NCI-H524 (cell line): Measurements from ENCODE around the gene COBLL1.
A peak's percentile ranks its signal among the peaks of the same experiment; 100 is the strongest.

Experiments used
- DNase-seq, 2 experiments: peaks; one replicate each; lab custom pipeline; 2025; lab: John Stamatoyannopoulos, UW

The COBLL1 gene

DNA sequence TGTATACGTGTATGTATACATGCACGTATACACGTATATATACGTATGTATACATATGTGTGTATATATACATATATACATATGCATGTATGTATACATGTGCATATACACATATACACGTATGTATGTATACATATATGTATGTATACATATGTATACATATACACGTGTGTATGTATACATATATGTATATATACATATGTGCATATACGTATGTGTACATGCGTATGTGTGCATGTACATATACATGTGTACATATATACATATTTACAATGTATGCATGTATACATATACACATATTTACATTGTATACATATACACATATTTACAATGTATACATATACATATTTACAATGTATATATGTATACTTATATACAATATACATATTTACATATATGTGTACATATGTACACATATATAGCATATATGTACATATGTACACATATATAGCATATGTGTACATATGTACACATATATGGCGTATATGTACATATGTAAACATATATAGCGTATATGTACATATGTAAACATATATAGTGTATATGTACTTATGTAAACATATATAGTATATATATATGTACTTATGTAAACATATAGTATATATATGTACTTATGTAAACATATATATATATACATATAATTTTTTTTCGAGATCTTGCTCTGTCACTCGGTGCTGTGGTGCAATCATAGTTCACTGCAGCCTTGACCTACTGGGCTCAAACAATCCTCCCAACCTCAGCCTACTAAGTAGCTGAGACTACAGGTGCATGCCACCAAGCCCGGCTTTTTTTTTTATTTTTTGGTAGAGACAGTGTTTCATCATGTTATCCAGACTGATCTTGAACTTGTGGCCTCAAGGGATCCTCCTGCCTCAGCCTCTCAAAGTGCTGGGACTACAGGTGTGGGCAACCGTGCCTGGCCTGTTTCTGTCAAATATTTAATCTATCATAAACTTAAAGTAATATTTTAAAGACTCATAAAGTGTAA is 23.2 kb downstream of the COBLL1 start:
- no peak for DNase-seq

DNA sequence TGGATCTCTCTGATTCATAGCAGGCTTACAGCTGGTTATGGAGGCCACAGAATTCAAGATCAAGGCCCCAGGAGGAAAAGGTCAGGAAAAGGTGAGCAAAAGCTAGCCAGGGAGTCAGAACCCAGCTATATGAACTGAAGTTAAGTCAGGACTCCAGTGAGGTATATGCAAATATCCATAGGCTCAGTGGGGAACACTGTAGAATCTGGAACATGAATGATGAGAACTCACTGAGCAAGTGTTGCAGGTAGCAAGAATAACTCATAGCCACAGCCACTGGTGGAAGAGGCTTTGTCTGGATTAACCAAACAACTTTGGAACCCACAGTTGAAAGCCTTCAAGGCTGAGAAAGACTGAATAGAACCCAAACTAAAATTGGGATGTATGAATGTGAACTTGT is 24.7 kb downstream of the COBLL1 start:
- no peak for DNase-seq

- no peak for DNase-seq
Observed at GRCh38 chr2:164816046-164816445, 25.6 kb downstream of the COBLL1 start.

DNA sequence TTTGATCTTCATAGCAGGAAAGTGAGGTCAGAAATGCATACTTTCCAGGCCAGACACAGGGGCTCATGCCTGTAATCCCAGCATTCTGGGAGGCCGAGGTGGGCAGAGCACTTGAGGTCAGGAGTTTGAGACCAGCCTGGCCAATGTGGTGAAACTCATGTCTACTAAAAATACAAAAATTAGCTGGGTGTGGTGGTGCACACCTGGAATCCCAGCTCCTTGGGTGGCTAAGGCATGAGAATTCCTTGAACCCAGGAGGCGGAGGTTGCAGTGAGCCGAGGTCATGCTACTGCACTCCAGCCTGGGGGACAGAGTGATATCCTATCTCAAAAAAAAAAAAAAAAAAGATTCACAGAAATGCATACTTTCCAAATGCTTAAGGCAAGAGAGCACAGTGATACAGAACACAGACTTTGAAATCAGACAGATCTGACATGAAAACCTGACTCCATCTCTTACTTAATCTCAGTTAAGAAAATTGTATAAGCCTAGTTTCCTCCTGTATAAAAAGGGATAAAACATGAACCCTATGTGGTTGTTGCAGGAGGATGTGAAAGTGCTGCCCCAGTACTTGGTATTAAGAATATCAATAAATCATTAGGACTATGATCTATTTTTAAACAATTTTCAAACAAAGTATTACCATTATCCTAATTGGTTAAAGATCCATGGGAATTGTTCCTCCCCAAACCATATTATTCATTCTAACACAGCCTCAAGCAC is 26.4 kb downstream of the COBLL1 start:
- DNase-seq = no peak

DNA sequence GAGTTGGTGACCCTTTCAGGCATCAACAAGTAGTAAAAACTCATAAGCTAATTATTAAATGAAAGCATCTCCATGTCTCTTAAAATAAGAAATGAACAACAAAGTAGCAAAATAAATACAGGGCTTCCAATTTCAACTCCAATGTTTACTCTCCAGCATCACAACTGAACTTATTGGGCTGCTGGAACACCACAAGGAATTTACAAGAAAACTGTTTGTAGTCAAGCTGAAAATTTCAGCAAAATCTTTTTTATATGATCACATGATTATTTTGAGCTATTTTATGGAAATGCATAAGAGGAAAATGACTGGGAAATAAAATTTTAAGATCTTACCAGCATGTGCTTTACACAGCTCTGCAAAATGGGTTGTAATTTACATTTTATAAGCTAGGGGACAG is 28.1 kb downstream of the COBLL1 start:
- DNase-seq = no peak

GRCh38 chr2:164812378-164812777 is 29.2 kb downstream of the COBLL1 start:
- DNase-seq = no peak

- no peak for DNase-seq
Observed at GRCh38 chr2:164811819-164812218, 29.8 kb downstream of the COBLL1 start.

DNA sequence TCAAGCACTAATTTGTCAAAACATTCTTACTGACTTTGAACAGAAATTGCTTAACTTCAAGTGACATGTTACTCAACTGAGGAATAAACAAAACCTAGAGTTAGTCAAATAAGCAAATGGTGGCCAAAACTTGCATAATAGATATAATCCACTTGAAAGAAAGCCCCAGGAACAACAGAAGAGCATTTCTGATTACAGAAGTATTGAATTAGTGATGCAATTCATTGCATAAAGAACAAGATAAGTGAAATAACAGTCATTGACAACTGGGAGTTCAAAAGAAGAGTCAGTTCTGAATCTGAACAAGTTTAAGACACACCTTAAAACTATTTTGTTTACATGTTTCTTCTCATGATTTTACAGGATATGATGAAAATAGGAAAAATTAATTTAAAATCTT is 30.8 kb downstream of the COBLL1 start:
- no peak for DNase-seq

DNA sequence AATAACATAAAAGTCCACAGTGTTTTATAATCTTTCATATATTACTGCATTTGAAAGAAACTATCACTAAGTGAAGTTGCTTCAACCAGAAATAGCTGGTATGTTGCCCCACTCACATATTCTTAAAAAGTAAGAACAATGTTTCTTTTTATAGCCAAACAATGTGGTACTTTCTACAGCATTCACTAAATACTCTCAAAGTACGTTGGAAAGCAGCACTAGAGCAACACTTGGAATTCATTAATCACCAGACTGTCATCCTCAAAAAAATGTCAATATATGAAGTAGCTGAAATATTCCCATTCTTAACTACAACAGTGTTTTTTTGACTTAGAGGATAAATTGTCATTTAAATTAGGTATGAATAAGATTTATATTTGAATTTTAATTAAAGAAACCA is 32.8 kb downstream of the COBLL1 start:
- DNase-seq = peak in 1 of 2 experiments; percentile 15

DNA sequence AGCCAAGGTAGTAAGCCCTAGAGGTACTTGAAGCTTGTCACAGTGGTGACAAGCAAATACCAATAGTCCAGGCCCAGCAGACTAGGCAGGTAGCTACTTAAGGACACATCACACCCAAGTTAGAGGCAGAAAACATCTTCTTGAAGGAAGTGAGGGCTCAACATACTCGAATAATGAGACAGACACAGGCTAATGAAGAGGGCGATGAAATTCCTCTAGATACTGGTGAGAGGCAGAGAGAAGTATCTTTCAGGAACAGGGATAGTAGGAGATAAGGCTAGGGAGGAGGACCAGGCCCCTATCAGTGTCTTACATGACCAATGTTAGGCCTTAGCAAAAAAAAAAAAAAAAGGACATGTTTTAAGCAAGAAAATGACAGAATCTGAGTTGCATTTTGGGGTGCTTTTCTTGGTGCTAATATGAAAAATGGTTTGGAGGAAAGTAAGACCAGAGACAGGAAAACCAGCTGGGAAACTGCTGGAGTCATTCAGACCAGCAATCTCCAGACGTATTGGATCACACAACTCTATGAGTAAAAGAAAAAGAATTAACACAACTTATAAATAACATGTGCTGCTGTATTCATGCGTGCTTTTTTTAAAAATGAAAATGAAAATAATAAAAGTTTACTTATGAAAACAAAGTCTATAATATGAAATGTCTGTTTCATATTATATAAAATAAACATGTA is 37.7 kb downstream of the COBLL1 start:
- no peak for DNase-seq

DNA sequence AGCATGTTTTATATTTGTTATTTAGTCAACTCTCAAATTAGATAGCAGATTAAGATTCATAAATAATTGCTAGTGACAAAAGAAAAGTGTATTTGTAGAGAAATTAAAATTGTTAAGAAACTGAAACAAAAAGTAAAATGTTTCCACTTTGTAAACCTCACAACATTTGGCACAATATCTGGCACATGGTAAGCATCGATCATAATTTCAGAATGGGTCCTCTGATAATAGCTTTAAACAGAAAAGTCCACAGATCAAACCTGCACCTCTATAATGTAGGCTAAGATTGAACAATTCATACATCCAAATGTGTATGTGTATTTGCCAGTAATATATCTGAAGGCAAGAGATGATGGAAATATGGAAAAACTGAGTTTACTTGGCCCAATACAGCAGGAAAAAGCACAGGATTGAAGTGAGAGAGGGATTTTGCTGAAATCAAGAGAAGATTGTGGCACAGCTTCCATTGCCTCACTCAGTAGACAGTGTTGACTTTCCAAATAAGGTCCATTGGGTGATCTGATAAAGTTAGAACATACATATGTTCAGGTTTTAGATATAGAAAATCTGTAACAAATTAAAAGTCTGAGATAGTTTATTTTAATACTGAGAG is 39.4 kb downstream of the COBLL1 start:
- DNase-seq = no peak

- DNase-seq = no peak
Observed at GRCh38 chr2:164800572-164800971, 41.1 kb downstream of the COBLL1 start.

- no peak for DNase-seq
Observed at GRCh38 chr2:164797627-164798026, 44.0 kb downstream of the COBLL1 start.

DNA sequence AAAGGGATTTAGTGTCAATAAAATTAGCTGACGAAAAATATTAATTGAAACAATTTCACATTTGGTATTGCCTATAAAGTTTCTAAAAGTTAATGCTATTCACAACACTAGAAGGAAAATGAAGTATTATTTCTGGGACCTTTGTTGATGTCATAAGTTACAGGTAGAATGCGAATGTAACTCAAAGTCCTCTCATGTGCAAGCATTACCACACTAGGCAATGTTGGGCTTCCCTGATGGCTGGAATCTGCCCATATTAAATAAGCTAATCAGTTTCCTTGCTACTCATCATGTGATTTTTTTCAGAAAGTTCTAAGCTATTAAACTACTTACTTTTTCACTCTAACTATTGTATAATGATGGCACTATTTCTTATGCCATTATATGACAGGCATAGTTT is 44.6 kb downstream of the COBLL1 start:
- DNase-seq = no peak

DNA sequence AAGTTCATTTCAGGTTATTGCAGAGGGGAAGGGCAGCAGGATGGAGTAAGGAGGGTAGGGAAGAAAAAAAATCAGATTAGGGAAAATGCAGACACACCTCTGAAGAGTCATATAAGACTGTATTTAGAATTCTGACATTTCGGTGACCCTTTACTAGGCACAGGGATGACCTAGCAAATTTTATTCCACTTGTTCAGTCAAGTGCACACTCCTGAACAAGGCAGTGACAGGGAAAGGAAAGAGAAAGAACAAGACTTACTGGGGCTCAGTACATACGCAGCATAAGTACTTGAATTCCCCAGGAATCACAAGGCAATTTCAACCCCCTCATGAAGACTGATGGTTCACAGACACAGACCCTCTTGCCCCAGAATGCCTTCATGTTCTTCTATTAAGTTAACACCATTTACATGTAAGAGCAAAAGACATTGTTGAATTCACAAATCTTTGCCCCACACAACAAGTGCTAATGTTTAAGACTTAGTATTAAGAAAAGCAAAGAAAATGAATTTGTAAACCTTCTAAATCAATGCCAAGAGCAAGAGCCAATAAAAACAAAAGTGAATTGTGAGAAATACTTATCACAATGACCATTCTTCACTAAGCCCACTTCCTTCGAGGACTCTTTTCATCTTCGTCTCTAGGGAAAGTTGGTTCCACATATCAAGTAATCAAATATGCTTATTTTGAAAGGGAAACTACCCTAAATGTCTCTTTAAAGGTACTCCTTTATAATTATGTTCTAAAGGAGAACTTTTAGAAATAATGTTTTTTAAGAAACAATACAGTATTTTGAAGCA is 47.0 kb downstream of the COBLL1 start:
- DNase-seq = no peak

DNA sequence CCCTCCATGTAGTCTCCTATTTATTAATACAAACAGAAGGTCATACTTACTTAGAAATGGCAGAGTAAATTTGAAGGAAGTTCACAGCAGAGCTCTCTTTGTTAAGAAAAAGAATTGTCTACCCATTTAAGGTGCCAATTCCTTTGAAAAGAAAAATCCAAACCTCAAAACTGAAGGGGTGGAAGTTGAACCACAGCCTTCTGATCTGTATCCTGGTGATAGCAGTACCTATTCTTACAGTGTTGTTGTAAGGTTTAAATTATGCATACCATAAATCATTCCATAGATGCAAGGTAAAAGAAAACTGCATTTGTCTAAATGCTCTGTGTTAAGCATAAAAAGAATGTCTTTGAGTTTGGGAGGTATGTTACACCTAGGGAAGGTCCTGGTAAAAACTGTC is 47.6 kb downstream of the COBLL1 start:
- DNase-seq = no peak

DNA sequence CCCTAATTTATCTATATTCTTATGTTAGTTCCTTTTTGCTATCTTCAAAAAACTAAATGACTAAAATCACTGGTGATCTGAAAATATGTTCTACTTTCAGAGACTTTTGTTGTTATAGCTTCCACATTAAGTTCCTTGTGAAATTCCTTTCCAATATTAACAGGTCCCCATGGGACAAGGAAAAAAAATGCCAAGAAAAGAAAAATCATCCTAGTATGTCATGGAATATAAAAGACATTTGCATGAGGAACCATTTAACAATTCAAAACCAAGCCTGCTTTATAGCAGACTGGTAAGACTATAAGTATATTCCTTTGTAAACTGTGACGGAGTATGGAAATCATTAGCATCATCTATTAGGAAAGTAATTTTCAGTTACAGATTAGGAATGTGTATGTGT is 48.1 kb downstream of the COBLL1 start:
- no peak for DNase-seq

DNA sequence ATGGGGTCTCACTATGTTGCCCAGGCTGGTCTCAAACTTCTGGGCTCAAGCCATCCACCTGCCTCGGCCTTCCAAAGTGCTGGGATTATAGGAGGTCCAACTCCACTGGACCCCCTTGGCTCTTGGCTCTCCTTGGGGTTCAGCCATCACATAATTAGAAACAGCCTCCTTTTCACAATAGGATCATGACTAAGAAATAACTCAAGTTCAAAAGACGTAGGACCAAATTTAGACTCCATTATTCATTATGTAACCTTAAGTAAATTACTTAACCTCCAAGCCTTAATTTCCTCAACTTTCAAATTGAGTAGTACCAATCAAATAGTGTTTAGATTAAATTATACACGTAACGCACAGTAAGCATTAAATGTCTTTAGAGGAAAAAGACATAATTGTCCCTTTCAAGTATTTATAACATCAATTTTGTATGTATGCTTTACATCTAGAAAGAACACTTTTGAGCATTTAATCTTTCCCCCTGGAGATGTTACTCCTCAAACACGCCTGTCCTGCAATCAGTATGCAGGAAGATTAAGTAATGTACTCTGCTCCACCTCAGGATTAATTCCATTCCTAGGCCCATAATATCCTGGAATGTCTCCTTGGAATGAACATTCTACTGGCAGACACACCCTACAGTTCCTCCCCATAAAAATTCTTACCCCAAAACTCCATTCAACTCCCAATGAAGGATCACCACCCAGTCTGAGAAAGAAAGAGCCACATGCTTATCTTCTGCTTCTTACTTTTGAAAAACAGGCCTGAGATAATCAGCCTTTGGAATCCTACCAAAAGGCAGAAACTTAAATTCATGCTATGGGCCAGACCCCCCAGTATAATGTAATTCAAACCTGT is 49.1 kb downstream of the COBLL1 start:
- no peak for DNase-seq

DNA sequence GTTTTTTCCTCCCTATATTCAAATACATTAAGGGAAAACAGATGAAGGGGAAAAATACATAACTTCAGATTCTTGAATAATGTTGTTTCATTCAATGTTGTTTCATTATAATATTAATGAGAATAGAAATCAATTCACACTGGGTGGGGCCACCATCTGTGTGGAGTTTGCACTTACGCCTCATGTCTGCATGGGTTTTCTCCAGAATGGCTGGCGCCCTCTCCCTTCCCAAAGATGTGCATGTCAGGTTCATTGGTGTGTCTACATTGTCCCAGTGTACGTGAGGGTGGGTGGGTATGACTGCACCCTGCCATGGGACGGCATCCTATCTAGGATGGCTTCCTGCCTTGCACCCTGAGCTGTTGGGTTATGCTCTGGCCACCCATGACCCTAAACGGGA is 51.7 kb downstream of the COBLL1 start:
- no peak for DNase-seq

GRCh38 chr2:164786787-164787186 is 54.8 kb downstream of the COBLL1 start:
- DNase-seq = peak in 1 of 2 experiments; percentile 22
